Measurements from ENCODE around the gene ADRA2B. TPM values are rescaled to one million over a fixed set of nuclear protein-coding genes. Genes with fewer than 3 reads are reported as not detected.

The ADRA2B gene
- total RNA-seq, 1 experiment from 2014 or later: 0.47 TPM

- BruUV-seq (replicated peaks): no TSS peak
Observed at GRCh38 chr2:96150791-96151594, 34.6 kb upstream of the ADRA2B start.

More at GRCh38 chr2:96150791-96151594, 34.6 kb upstream of the ADRA2B start:
- no peaks in the 10 kb centered on the region for H3K9me2 ChIP-seq (ENCODE audit: insufficient read depth)
- ChIA-PET POLR2A (no interaction called here), RAD21 (ENCODE audit: low non-redundant PET in 1 of 2, low total read pairs in 2 of 2, uncharacterized antibody in 2 of 2, unreplicated experiment in 2 of 2) (no interaction called here), CTCF (no interaction called here)
- H3K4me2 ChIP-seq (ENCODE audit: low read length): no peak overlapping the region
- no peak overlapping the region for H3K4me3 ChIP-seq (replicated peaks in 1 of 2; ENCODE audit: low read depth in 1 of 2, low read length in 2 of 2)
- H3K9me3 ChIP-seq (ENCODE audit: control insufficient read depth in 1 of 2, insufficient read depth in 1 of 2, low read depth in 1 of 2, low read length in 2 of 2): no peaks in the 10 kb centered on the region
- H3K27ac ChIP-seq (ENCODE audit: low read depth, low read length): no peak overlapping the region
- no peaks in the 10 kb centered on the region for H3K79me2 ChIP-seq (ENCODE audit: insufficient read depth, low read length)
- H3K27me3 ChIP-seq (ENCODE audit: insufficient read depth, low read length): no peaks in the 10 kb centered on the region
- H3K36me3 ChIP-seq (ENCODE audit: control insufficient read depth in 1 of 2, insufficient read depth in 2 of 2, low read length in 2 of 2): no peaks in the 10 kb centered on the region
- TF ChIP-seq YY1 (IDR thresholded peaks at IDR 0.05; ENCODE audit: extremely low read depth, insufficient replicate concordance, low read depth, low read length): no peak
- no peak for TF ChIP-seq REST (IDR thresholded peaks at IDR 0.05; ENCODE audit: low read depth)
- no peak for TF ChIP-seq CEBPB (IDR thresholded peaks at IDR 0.05; ENCODE audit: low read depth)
- TF ChIP-seq POLR2AphosphoS5 (IDR thresholded peaks at IDR 0.05; ENCODE audit: low read depth, low read length): no peak
- no peak for TF ChIP-seq ZBTB33 (IDR thresholded peaks at IDR 0.05; ENCODE audit: extremely low read depth, insufficient replicate concordance, low read length)
- no peak for TF ChIP-seq EGR1 (IDR thresholded peaks at IDR 0.05; ENCODE audit: low read depth)
- no peak for TF ChIP-seq SIN3A (IDR thresholded peaks at IDR 0.05; ENCODE audit: low read depth)
- TF ChIP-seq POLR2A (IDR thresholded peaks at IDR 0.05; ENCODE audit: borderline replicate concordance, extremely low read depth, insufficient read depth, insufficient read length): no peak
- TF ChIP-seq FOSL1 (IDR thresholded peaks at IDR 0.05; ENCODE audit: low read depth): no peak
- TF ChIP-seq ZNF274 (IDR thresholded peaks at IDR 0.05; ENCODE audit: low read depth, low read length): no peak
- TF ChIP-seq CTCF (IDR thresholded peaks at IDR 0.05 in 2 of 3, conservative IDR thresholded peaks at IDR 0.05 in 1 of 3; ENCODE audit: borderline replicate concordance in 1 of 3, insufficient read depth in 1 of 3, low read depth in 2 of 3, low read length in 2 of 3): no peak
- ATAC-seq (no peak), DNase-seq (ENCODE audit: low read depth, low spot score) (no peak)
- intact Hi-C loops (cut with micrococcal nuclease): no loop called here
- no peak overlapping the region for H3K9ac ChIP-seq (ENCODE audit: low read length)
- H2AFZ ChIP-seq (ENCODE audit: low read depth, low read length, poor library complexity, severe bottlenecking): no peak overlapping the region
- no peaks in the 10 kb centered on the region for H4K20me1 ChIP-seq (ENCODE audit: insufficient read depth)
- peaks cover 12 to 24% of the 10 kb centered on the region in 2 experiments; a peak in 3 of 4 replicates for H3K4me1 ChIP-seq (ENCODE audit: control insufficient read depth in 1 of 2, insufficient read depth in 2 of 2, low read length in 2 of 2)

Measured in HCT116 (cell line).